Measurements from ENCODE around the gene GCK. TPM values are rescaled to one million over a fixed set of nuclear protein-coding genes. Genes with fewer than 3 reads are reported as not detected.

Gene GCK
- total RNA-seq, 2 experiments from 2014 or later, result 0.16 TPM; not detected in 1

GRCh38 chr7:44138698-44139097 lies 50.5 kb downstream of the GCK start:
- no peak overlapping the region for H3K4me2 ChIP-seq (ENCODE audit: low read length)
- no peak overlapping the region for H3K4me3 ChIP-seq (ENCODE audit: low read depth, low read length, poor library complexity, severe bottlenecking)
- no peaks in the 10 kb centered on the region for H3K79me2 ChIP-seq (ENCODE audit: insufficient read depth, low read depth, low read length)
- H4K20me1 ChIP-seq (ENCODE audit: insufficient read depth, low read length), result no peaks in the 10 kb centered on the region
- TF ChIP-seq CTCF (conservative IDR thresholded peaks at IDR 0.05; ENCODE audit: low read length) (no peak), EZH2phosphoT487 (IDR thresholded peaks at IDR 0.05; ENCODE audit: borderline replicate concordance, low read depth, low read length) (no peak)
- H3K9me3 ChIP-seq (ENCODE audit: low read length), result no peaks in the 10 kb centered on the region
- no peak for DNase-seq (ENCODE audit: low spot score)
- CTCF ChIA-PET (ENCODE audit: unreplicated experiment), result no interaction called here
- no peak overlapping the region for H3K27ac ChIP-seq (ENCODE audit: low read depth, low read length, poor library complexity, severe bottlenecking)
- intact Hi-C loops (cut with micrococcal nuclease; ENCODE audit: unreplicated experiment), result no loop called here
- H3K36me3 ChIP-seq (ENCODE audit: insufficient read depth, low read length), result no peaks in the 10 kb centered on the region
- POLR2A ChIA-PET, result interaction anchor here (1.8 kb wide), 1 partner anchor 11 kb away, joined by 5 read pairs; no protein-coding TSS in a partner anchor
- no peak overlapping the region for H2AFZ ChIP-seq (ENCODE audit: low read length)
- no TSS peak for BruUV-seq (replicated peaks)
- H3K9me2 ChIP-seq (ENCODE audit: insufficient read depth, low read length), result no peaks in the 10 kb centered on the region
- H3K4me1 ChIP-seq (ENCODE audit: insufficient read depth, low read length, poor library complexity, severe bottlenecking), result no peaks in the 10 kb centered on the region

DNA sequence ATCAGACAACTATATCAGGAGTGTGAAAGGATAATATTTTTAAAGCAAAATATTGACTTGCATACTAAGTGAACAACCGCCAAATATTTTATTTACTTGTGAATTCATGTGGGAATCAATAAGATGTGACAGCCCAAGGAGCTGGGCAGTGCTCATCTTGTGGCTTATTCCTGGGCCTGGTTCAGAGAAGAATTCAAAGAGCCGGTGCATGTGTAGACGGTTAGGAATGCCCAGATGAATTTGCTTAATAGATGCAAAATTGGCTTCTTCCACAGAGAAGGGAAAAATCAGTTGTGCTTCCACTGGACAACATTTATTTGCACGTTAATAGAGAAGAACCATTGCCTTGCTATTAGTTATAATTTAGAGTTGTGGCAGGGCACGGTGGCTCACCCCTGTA lies 52.5 kb downstream of the GCK start:
- intact Hi-C loops (cut with micrococcal nuclease; ENCODE audit: unreplicated experiment), result no loop called here
- DNase-seq (ENCODE audit: low spot score), result no peak
- ChIA-PET POLR2A (interaction anchor here (0.6 kb wide), 1 partner anchor 55 kb away, joined by 4 read pairs; no protein-coding TSS in a partner anchor), CTCF (ENCODE audit: unreplicated experiment) (no interaction called here)
- Histone ChIP-seq H3K79me2 (ENCODE audit: insufficient read depth, low read depth, low read length) (no peaks in the 10 kb centered on the region), H3K36me3 (ENCODE audit: insufficient read depth, low read length) (no peaks in the 10 kb centered on the region), H3K9me2 (ENCODE audit: insufficient read depth, low read length) (no peaks in the 10 kb centered on the region), H3K27ac (ENCODE audit: low read depth, low read length, poor library complexity, severe bottlenecking) (no peak overlapping the region), H3K4me3 (ENCODE audit: low read depth, low read length, poor library complexity, severe bottlenecking) (no peak overlapping the region), H3K4me1 (ENCODE audit: insufficient read depth, low read length, poor library complexity, severe bottlenecking) (no peaks in the 10 kb centered on the region), H4K20me1 (ENCODE audit: insufficient read depth, low read length) (no peaks in the 10 kb centered on the region), H3K4me2 (ENCODE audit: low read length) (no peak overlapping the region), H3K9me3 (ENCODE audit: low read length) (no peaks in the 10 kb centered on the region), H2AFZ (ENCODE audit: low read length) (no peak overlapping the region)
- BruUV-seq (replicated peaks), result no TSS peak
- TF ChIP-seq EZH2phosphoT487 (IDR thresholded peaks at IDR 0.05; ENCODE audit: borderline replicate concordance, low read depth, low read length), result no peak

- no peak overlapping the region for H3K27ac ChIP-seq (ENCODE audit: low read depth, low read length, poor library complexity, severe bottlenecking)
- ChIA-PET POLR2A (interaction anchor here (1.5 kb wide), 1 partner anchor 21 kb away, joined by 3 read pairs; no protein-coding TSS in a partner anchor), CTCF (ENCODE audit: unreplicated experiment) (interaction anchor here (0.6 kb wide), 1 partner anchor 12 kb away, joined by 3 read pairs; no protein-coding TSS in a partner anchor)
- H3K9me3 ChIP-seq (ENCODE audit: low read length), result no peaks in the 10 kb centered on the region
- H3K4me3 ChIP-seq (ENCODE audit: low read depth, low read length, poor library complexity, severe bottlenecking), result no peak overlapping the region
- no peak overlapping the region for H3K4me2 ChIP-seq (ENCODE audit: low read length)
- DNase-seq (ENCODE audit: low spot score), result no peak
- no peaks in the 10 kb centered on the region for H3K79me2 ChIP-seq (ENCODE audit: insufficient read depth, low read depth, low read length)
- H2AFZ ChIP-seq (ENCODE audit: low read length), result no peak overlapping the region
- intact Hi-C loops (cut with micrococcal nuclease; ENCODE audit: unreplicated experiment), result no loop called here
- TF ChIP-seq EZH2phosphoT487 (IDR thresholded peaks at IDR 0.05; ENCODE audit: borderline replicate concordance, low read depth, low read length) (no peak), CTCF (conservative IDR thresholded peaks at IDR 0.05; ENCODE audit: low read length) (no peak)
- no peaks in the 10 kb centered on the region for H4K20me1 ChIP-seq (ENCODE audit: insufficient read depth, low read length)
- no peaks in the 10 kb centered on the region for H3K36me3 ChIP-seq (ENCODE audit: insufficient read depth, low read length)
- no peaks in the 10 kb centered on the region for H3K9me2 ChIP-seq (ENCODE audit: insufficient read depth, low read length)
- peaks cover 9% of the 10 kb centered on the region for H3K4me1 ChIP-seq (ENCODE audit: insufficient read depth, low read length, poor library complexity, severe bottlenecking)
- no TSS peak for BruUV-seq (replicated peaks)
Observed at GRCh38 chr7:44134943-44135628, 54.2 kb downstream of the GCK start.

Data from OCI-LY7 (cell line).